Spleen (tissue), 7 donors: ENCODE measurements around the gene TRABD2B.

Source experiments
- POLR2A ChIP-seq, 3 donors: fragments of 450-650 bp; IDR thresholded peaks; one replicate each; pipeline ENCODE4 v1.5.1; 2017; ENCODE audit warnings: antibody characterized with exemption in 3 of 3, mild to moderate bottlenecking in 1 of 3
- POLR2AphosphoS5 ChIP-seq, 3 donors: sonication (generic); formaldehyde crosslinking; IDR thresholded peaks; one replicate each; pipeline ENCODE4 v1.5.1; 2017; ENCODE audit warnings: antibody characterized with exemption in 3 of 3
- TF ChIP-seq, protein P1 (sequence below), 11 experiments: fragments of 200-600 bp in 7 of 11; fragments of 450-650 bp in 4 of 11; sonication (generic) in 4 of 11; IDR thresholded peaks in 8 of 11; conservative IDR thresholded peaks in 3 of 11; 1 replicate in 7 of 11; 2 replicates in 4 of 11; pipeline versions ENCODE4 v1.4.0 to v1.8.0; 2016 to 2021; ENCODE audit warnings: antibody characterized with exemption in 11 of 11, inconsistent platforms in 4 of 11, mild to moderate bottlenecking in 1 of 11
- donor health status: DM: no; HTN: no; CAD: no; lungs with moderate emphysema.
- donor health status: DM: no; HTN: no; CAD: no.
- donor health status: DM: no; HTN: no; CAD: no.

DNA sequence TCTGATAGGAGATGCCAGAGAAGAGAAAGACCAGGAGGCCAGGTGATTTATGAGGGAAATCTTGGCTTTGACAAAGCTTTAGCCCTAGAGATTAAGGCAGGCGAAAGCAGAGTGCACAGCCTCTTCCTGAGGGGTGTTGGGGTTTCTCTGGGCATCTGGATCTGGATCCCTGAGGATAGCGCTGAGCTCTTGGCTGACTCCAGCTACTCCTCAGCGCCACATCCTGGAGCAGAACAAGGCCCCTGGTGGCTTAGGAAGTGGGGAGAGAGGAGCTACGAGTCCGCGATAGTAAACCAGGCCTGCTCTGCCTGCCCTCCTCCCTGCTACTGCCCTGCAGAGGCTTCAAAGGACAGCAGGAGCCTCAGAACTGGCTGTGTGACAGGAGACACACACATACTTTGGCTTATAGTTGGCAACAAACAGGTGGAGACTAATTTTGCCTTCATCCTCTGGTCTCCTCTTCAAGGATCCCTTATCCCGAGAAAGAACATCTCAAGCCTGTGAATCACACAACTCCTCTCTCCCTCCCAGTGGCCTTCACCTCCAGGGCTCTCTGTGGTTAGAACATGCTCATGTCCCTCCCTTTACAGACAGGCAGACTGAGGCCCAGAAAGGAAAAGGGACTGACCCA lies 66.9 kb downstream of the TRABD2B start:
- TF ChIP-seq, protein P1, sequence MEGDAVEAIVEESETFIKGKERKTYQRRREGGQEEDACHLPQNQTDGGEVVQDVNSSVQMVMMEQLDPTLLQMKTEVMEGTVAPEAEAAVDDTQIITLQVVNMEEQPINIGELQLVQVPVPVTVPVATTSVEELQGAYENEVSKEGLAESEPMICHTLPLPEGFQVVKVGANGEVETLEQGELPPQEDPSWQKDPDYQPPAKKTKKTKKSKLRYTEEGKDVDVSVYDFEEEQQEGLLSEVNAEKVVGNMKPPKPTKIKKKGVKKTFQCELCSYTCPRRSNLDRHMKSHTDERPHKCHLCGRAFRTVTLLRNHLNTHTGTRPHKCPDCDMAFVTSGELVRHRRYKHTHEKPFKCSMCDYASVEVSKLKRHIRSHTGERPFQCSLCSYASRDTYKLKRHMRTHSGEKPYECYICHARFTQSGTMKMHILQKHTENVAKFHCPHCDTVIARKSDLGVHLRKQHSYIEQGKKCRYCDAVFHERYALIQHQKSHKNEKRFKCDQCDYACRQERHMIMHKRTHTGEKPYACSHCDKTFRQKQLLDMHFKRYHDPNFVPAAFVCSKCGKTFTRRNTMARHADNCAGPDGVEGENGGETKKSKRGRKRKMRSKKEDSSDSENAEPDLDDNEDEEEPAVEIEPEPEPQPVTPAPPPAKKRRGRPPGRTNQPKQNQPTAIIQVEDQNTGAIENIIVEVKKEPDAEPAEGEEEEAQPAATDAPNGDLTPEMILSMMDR (IDR thresholded peaks at IDR 0.05 in 8 of 11, conservative IDR thresholded peaks at IDR 0.05 in 3 of 11), result no peak
- TF ChIP-seq POLR2A (IDR thresholded peaks at IDR 0.05) (no peak), POLR2AphosphoS5 (IDR thresholded peaks at IDR 0.05) (no peak)
